Measurements from ENCODE around the gene NFILZ. TPM values are rescaled to one million over a fixed set of nuclear protein-coding genes. Genes with fewer than 3 reads are reported as not detected.

The NFILZ gene
- total RNA-seq, 2 experiments from 2014 or later = not detected

GRCh38 chr19:8678244-8678807 is 47.9 kb downstream of the NFILZ start:
- CTCF ChIA-PET = no interaction called here
- POLR2A ChIA-PET = no interaction called here
- DNase-seq = no peak
- no peak for TF ChIP-seq CTCF (IDR thresholded peaks at IDR 0.05)
- Mint-ChIP-seq H3K4me3 (no peak overlapping the region), H3K36me3 (ENCODE audit: low read depth) (no peaks in the 10 kb centered on the region), H3K9me3 (peaks cover 5% of the 10 kb centered on the region), H3K4me1 (ENCODE audit: low read depth) (peaks cover 19% of the 10 kb centered on the region), H3K27ac (no peak overlapping the region), H3K27me3 (no peaks in the 10 kb centered on the region)
- intact Hi-C loops (cut with micrococcal nuclease) = no loop called here
- ATAC-seq = no peak

Other genes with a start within 250 kb of the NFILZ start
- gene RAB11B, start 240.3 kb upstream of the NFILZ start, total RNA-seq = 10 to 100 TPM; 74.3 to 77.4 TPM
- 1 to 10 TPM; 8.0 to 8.6 TPM for gene MARCHF2, start 217.3 kb upstream of the NFILZ start, total RNA-seq
- gene HNRNPM, start 185.7 kb upstream of the NFILZ start, total RNA-seq = 100 to 1,000 TPM; 242 to 254 TPM
- gene PRAM1, start 128.0 kb upstream of the NFILZ start, total RNA-seq = 1 to 10 TPM in 1 of 2 experiments, under 1 TPM in 1; 0.74 to 1.1 TPM
- gene ZNF414, start 116.5 kb upstream of the NFILZ start, total RNA-seq = 10 to 100 TPM; 21.6 to 24.0 TPM
- 10 to 100 TPM; 21.0 to 21.4 TPM for gene MYO1F, start 53.2 kb upstream of the NFILZ start, total RNA-seq
- gene ADAMTS10, start 19.9 kb upstream of the NFILZ start, total RNA-seq = 1 to 10 TPM; 3.7 to 4.0 TPM
- gene ACTL9, start 68.2 kb downstream of the NFILZ start, total RNA-seq = not detected
- gene OR2Z1, start 91.0 kb downstream of the NFILZ start, total RNA-seq = not detected
- gene ZNF558, start 201.7 kb downstream of the NFILZ start, total RNA-seq = 10 to 100 TPM; 31.3 to 35.3 TPM
- not detected for gene MBD3L1, start 201.7 kb downstream of the NFILZ start, total RNA-seq